IMR-90 (cell line): ENCODE data around the gene MS4A18. TPM values are rescaled to one million over a fixed set of nuclear protein-coding genes. Genes with fewer than 3 reads are reported as not detected.

Source experiments
- ATAC-seq: fragments of 200-7000 bp; cut with Tn5 transposase; 2 replicates; pipeline ENCODE4 v1.9.1; 2020; ENCODE audit warnings: low read depth, mild to moderate bottlenecking, moderate library complexity
- BruUV-seq: library from RNA; stranded (reverse); fragments of 400-500 nt; replicated peaks from 2 replicates; lab custom pipeline; 2021; lab: Mats Ljungman, UMichigan
- CTCF ChIA-PET: fragments of 300-600 bp; formaldehyde crosslinking; extraction: SDS; loops from one replicate; lab custom pipeline; 2021; ENCODE audit warnings: antibody characterized with exemption; lab: Yijun Ruan, JAX
- POLR2A ChIA-PET: fragments of 300-600 bp; sonication (Branson Sonifier 250); formaldehyde crosslinking; loops from one replicate; lab custom pipeline; 2022; ENCODE audit warnings: antibody characterized with exemption; ENCODE audit not compliant: unreplicated experiment; lab: Charles Lee
- DNase-seq: peaks from one replicate; pipeline ENCODE4 v3.0.0; 2013
- H2AFZ ChIP-seq: replicated peaks from 2 replicates; pipeline ENCODE3; 2013; ENCODE audit warnings: low read length, mild to moderate bottlenecking; ENCODE audit not compliant: poor library complexity
- H2AK5ac ChIP-seq: 2 replicates; pipeline ENCODE4 v1.6.1; 2013; ENCODE audit warnings: low read depth, low read length, inconsistent platforms
- H2AK9ac ChIP-seq: replicated peaks from 2 replicates; pipeline ENCODE3; 2013; ENCODE audit warnings: mild to moderate bottlenecking, low read depth, low read length, moderate library complexity; ENCODE audit not compliant: poor library complexity
- H2BK120ac ChIP-seq: 2 replicates; pipeline ENCODE4 v1.6.1; 2013; ENCODE audit warnings: low read depth, low read length, inconsistent platforms
- H2BK15ac ChIP-seq: 3 replicates; pipeline ENCODE4 v1.6.1; 2013; ENCODE audit warnings: low read depth, low read length, inconsistent platforms
- H2BK20ac ChIP-seq: 2 replicates; pipeline ENCODE4 v1.6.1; 2013; ENCODE audit warnings: low read depth, mild to moderate bottlenecking, inconsistent platforms, low read length, moderate library complexity
- H2BK5ac ChIP-seq: 2 replicates; pipeline ENCODE4 v1.6.1; 2013; ENCODE audit warnings: mild to moderate bottlenecking, low read depth, low read length, inconsistent platforms; ENCODE audit not compliant: poor library complexity, severe bottlenecking
- H3K14ac ChIP-seq: replicated peaks from 2 replicates; pipeline ENCODE4 v1.6.1; 2013; ENCODE audit warnings: low read depth, low read length, inconsistent platforms
- H3K18ac ChIP-seq: 2 replicates; pipeline ENCODE4 v1.6.1; 2013; ENCODE audit warnings: low read depth, low read length, control low read depth
- H3K23ac ChIP-seq: 2 replicates; pipeline ENCODE4 v1.6.1; 2013; ENCODE audit warnings: low read depth, low read length, inconsistent platforms
- H3K27ac ChIP-seq: 2 replicates; pipeline ENCODE4 v1.5.1; 2013; ENCODE audit warnings: mild to moderate bottlenecking, control low read depth, low read length; ENCODE audit not compliant: insufficient read depth
- H3K27me3 ChIP-seq: 2 replicates; pipeline ENCODE4 v1.6.1; 2013; ENCODE audit warnings: low read length; ENCODE audit not compliant: control insufficient read depth, insufficient read depth
- H3K36me3 ChIP-seq: 2 replicates; pipeline ENCODE4 v1.6.1; 2013; ENCODE audit warnings: low read length, mixed read lengths; ENCODE audit not compliant: control insufficient read depth, insufficient read depth
- H3K4ac ChIP-seq: 2 replicates; pipeline ENCODE4 v1.6.1; 2013; ENCODE audit warnings: low read depth, low read length, inconsistent platforms
- H3K4me1 ChIP-seq: 2 replicates; pipeline ENCODE4 v1.6.1; 2013; ENCODE audit warnings: low read length, mixed read lengths; ENCODE audit not compliant: control insufficient read depth, insufficient read depth
- H3K4me2 ChIP-seq: 2 replicates; pipeline ENCODE4 v1.6.1; 2013; ENCODE audit warnings: low read depth, mild to moderate bottlenecking, control low read depth, low read length, moderate library complexity
- H3K4me3 ChIP-seq: 2 replicates; pipeline ENCODE4 v1.5.1; 2013; ENCODE audit warnings: low read depth, mild to moderate bottlenecking, control low read depth, low read length, moderate library complexity; ENCODE audit not compliant: insufficient read depth
- H3K56ac ChIP-seq: 2 replicates; pipeline ENCODE4 v1.6.1; 2013; ENCODE audit warnings: low read length, inconsistent platforms; ENCODE audit not compliant: insufficient read depth; ENCODE audit errors: extremely low read depth
- H3K79me1 ChIP-seq, 2 experiments: 2 replicates each; pipeline ENCODE4 v1.6.1; 2013; ENCODE audit warnings: low read length in 2 of 2, inconsistent platforms in 1 of 2, low read depth in 1 of 2
- H3K9ac ChIP-seq: 2 replicates; pipeline ENCODE4 v1.6.1; 2013; ENCODE audit warnings: low read depth, low read length, control low read depth
- H3K9me1 ChIP-seq: 2 replicates; pipeline ENCODE4 v1.6.1; 2013; ENCODE audit warnings: low read length, inconsistent platforms; ENCODE audit not compliant: insufficient read depth
- H3K9me3 ChIP-seq: 2 replicates; pipeline ENCODE4 v1.6.1; 2013; ENCODE audit warnings: low read length; ENCODE audit not compliant: control insufficient read depth, insufficient read depth
- H4K20me1 ChIP-seq: 2 replicates; pipeline ENCODE4 v1.6.1; 2013; ENCODE audit warnings: low read length, inconsistent platforms; ENCODE audit not compliant: insufficient read depth
- H4K5ac ChIP-seq: 2 replicates; pipeline ENCODE4 v1.6.1; 2013; ENCODE audit warnings: mild to moderate bottlenecking, low read depth, low read length, control low read depth
- H4K8ac ChIP-seq, 2 experiments: 2 replicates each; pipeline ENCODE4 v1.6.1; 2013; ENCODE audit warnings: low read depth in 2 of 2, low read length in 2 of 2, control low read depth in 1 of 2, inconsistent platforms in 1 of 2
- H4K91ac ChIP-seq: 2 replicates; pipeline ENCODE4 v1.6.1; 2013; ENCODE audit warnings: low read depth, low read length, inconsistent platforms; ENCODE audit not compliant: insufficient read depth
- BHLHE40 ChIP-seq: fragments of 150-350 bp; IDR thresholded peaks from 2 replicates; pipeline ENCODE4 v1.6.1; 2016; ENCODE audit warnings: mild to moderate bottlenecking, low read depth, low read length
- CEBPB ChIP-seq: IDR thresholded peaks from 2 replicates; pipeline ENCODE4 v1.6.1; 2012; ENCODE audit warnings: low read depth, low read length, improper control_type of control experiment
- CTCF ChIP-seq: conservative IDR thresholded peaks from 2 replicates; pipeline ENCODE4 v1.5.1; 2012; ENCODE audit warnings: mild to moderate bottlenecking, low read depth, low read length, improper control_type of control experiment
- ELK1 ChIP-seq: fragments of 150-350 bp; IDR thresholded peaks from 2 replicates; pipeline ENCODE4 v1.6.1; 2016; ENCODE audit warnings: low read depth, mild to moderate bottlenecking, low read length, moderate library complexity, borderline replicate concordance
- MAFK ChIP-seq: IDR thresholded peaks from 2 replicates; pipeline ENCODE4 v1.6.1; 2012; ENCODE audit warnings: low read depth, low read length, improper control_type of control experiment
- MAZ ChIP-seq: IDR thresholded peaks from 2 replicates; pipeline ENCODE4 v1.6.1; 2012; ENCODE audit warnings: low read depth, mild to moderate bottlenecking, low read length, improper control_type of control experiment, moderate library complexity, borderline replicate concordance
- MXI1 ChIP-seq: IDR thresholded peaks from 2 replicates; pipeline ENCODE4 v1.6.1; 2012; ENCODE audit warnings: low read depth, mild to moderate bottlenecking, low read length, moderate library complexity, borderline replicate concordance
- NFE2L2 ChIP-seq: fragments of 150-350 bp; IDR thresholded peaks from 2 replicates; pipeline ENCODE4 v1.6.1; 2016; ENCODE audit warnings: low read depth, mild to moderate bottlenecking, low read length
- RAD21 ChIP-seq: IDR thresholded peaks from 2 replicates; pipeline ENCODE4 v1.6.1; 2012; ENCODE audit warnings: low read length, improper control_type of control experiment
- RFX5 ChIP-seq: IDR thresholded peaks from 2 replicates; pipeline ENCODE4 v1.8.0; 2012; ENCODE audit warnings: low read depth, mild to moderate bottlenecking, low read length, moderate library complexity
- SMC3 ChIP-seq: fragments of 150-350 bp; IDR thresholded peaks from 2 replicates; pipeline ENCODE4 v1.6.1; 2016; ENCODE audit warnings: low read depth, mild to moderate bottlenecking, antibody characterized with exemption, low read length, moderate library complexity
- WGBS, 2 experiments: methylation state at CpG; one replicate each; pipeline versions ENCODE4 v1.1.5 to v1.1.7; 2013; ENCODE audit warnings: missing lambda C conversion rate in 2 of 2; ENCODE audit not compliant: insufficient read length in 1 of 2; ENCODE audit errors: extremely low coverage in 2 of 2; 5-methylcytosine and 5-hydroxymethylcytosine counted together
- dilution Hi-C: fragments of 300-500 bp; cut with HindIII; formaldehyde crosslinking; loops from one replicate; pipeline ENCODE4 v1.14.3; 2018; ENCODE audit warnings: low sequenced_read_pairs; ENCODE audit not compliant: unreplicated experiment
- in situ Hi-C: fragments of 300-500 bp; cut with MboI; formaldehyde crosslinking; loops from 3 replicates; pipeline ENCODE4 v1.14.3; 2019; ENCODE audit warnings: low sequenced_read_pairs, inconsistent platforms, mixed read lengths
- intact Hi-C: fragments of 100-400 bp; cut with micrococcal nuclease; formaldehyde crosslinking; loops from 2 replicates; pipeline ENCODE4 v1.10.0; 2022
- polyA plus RNA-seq, 3 experiments: library from polyadenylated mRNA; depleted of rRNA; stranded (reverse); fragments of >200 nt; gene quantifications; 2 replicates each; pipeline ENCODE4 v1.2.3, GENCODE V29; 2012; ENCODE audit warnings: low replicate concordance in 1 of 3
- total RNA-seq: library from RNA; depleted of rRNA; stranded (reverse); fragments of >200 nt; gene quantifications from 2 replicates; pipeline ENCODE4 v1.2.3, GENCODE V29; 2012

MS4A18 gene
- total and polyA plus RNA-seq, 2 of the 4 experiments (the other 2 are of a cell fraction), result not detected

DNA sequence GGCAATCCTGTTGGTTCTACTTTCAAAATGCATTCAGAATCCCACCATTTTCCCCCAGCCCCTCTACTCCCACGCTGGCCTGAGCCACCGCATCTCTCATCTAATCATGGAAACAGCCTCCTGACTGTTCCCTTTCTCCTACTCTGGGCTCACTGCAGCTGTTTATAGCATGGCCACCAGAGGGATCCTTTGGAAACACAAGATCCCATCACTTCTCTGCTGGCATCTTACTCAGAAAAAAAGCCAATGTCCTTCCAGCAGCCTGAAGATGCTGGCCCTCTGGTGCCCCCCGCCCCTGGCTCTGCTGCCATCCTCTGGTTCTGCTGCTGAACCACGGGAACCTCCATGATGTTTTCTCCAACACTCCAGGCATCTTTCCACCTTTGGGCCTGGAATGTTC lies 14.0 kb upstream of the MS4A18 start:
- no peak overlapping the region for H3K4me2 ChIP-seq
- H2BK5ac ChIP-seq, result no peak overlapping the region
- BruUV-seq, result no TSS peak
- H4K91ac ChIP-seq, result no peak overlapping the region
- H4K8ac ChIP-seq, result no peak overlapping the region
- ATAC-seq (no peak), DNase-seq (no peak)
- dilution Hi-C loops, result no loop called here
- H3K4me3 ChIP-seq, result no peak overlapping the region
- in situ Hi-C loops, result no loop called here
- H3K9me3 ChIP-seq, result no peaks in the 10 kb centered on the region
- no peak overlapping the region for H2BK15ac ChIP-seq
- H3K14ac ChIP-seq, result no peak overlapping the region
- ChIA-PET CTCF (no interaction called here), POLR2A (no interaction called here)
- no peak overlapping the region for H2AFZ ChIP-seq
- no peaks in the 10 kb centered on the region for H3K36me3 ChIP-seq
- H2BK120ac ChIP-seq, result no peak overlapping the region
- H3K27ac ChIP-seq, result no peak overlapping the region
- no peak overlapping the region for H4K5ac ChIP-seq
- TF ChIP-seq MAFK (no peak), NFE2L2 (no peak), SMC3 (no peak), MXI1 (no peak), BHLHE40 (no peak), ELK1 (no peak), RFX5 (no peak), RAD21 (no peak), CTCF (no peak; the same call in 1 of the 2 replicates), CEBPB (no peak), MAZ (no peak)
- H3K27me3 ChIP-seq, result no peaks in the 10 kb centered on the region
- WGBS, 2 experiments, result 28% methylated on average over 4 of the region's 4 CpGs; no CpG with 5 or more reads in 1 of the 2 experiments
- no peak overlapping the region for H2AK9ac ChIP-seq
- intact Hi-C loops, result no loop called here
- no peak overlapping the region for H3K9ac ChIP-seq
- no peaks in the 10 kb centered on the region for H3K9me1 ChIP-seq
- H3K4me1 ChIP-seq, result no peaks in the 10 kb centered on the region
- H3K4ac ChIP-seq, result no peak overlapping the region
- no peaks in the 10 kb centered on the region for H4K20me1 ChIP-seq
- H3K79me1 ChIP-seq, result no peaks in the 10 kb centered on the region
- H3K23ac ChIP-seq, result no peak overlapping the region
- H3K18ac ChIP-seq, result no peak overlapping the region
- H2BK20ac ChIP-seq, result no peak overlapping the region
- no peak overlapping the region for H2AK5ac ChIP-seq
- H3K56ac ChIP-seq, result no peak overlapping the region
